ENCODE data around the gene NTM.

NTM gene

GRCh38 chr11:131499199-131499598 is 128.8 kb downstream of the NTM start:
- no peak for DNase-seq (ENCODE audit: low read depth)

- no peak for DNase-seq (ENCODE audit: low read depth)
Observed at GRCh38 chr11:131503017-131503416, 132.6 kb downstream of the NTM start.

GRCh38 chr11:131504199-131504949 is 134.0 kb downstream of the NTM start:
- DNase-seq (ENCODE audit: low read depth): no peak

GRCh38 chr11:131506348-131506747 is 135.9 kb downstream of the NTM start:
- DNase-seq (ENCODE audit: low read depth): no peak

- no peak for DNase-seq (ENCODE audit: low read depth)
Observed at GRCh38 chr11:131510662-131511061, 140.2 kb downstream of the NTM start.

GRCh38 chr11:131511794-131512193 is 141.4 kb downstream of the NTM start:
- no peak for DNase-seq (ENCODE audit: low read depth)

- DNase-seq (ENCODE audit: low read depth): no peak
Observed at GRCh38 chr11:131512228-131512627, 141.8 kb downstream of the NTM start.

- no peak for DNase-seq (ENCODE audit: low read depth)
Observed at GRCh38 chr11:131514062-131514461, 143.6 kb downstream of the NTM start.

- DNase-seq (ENCODE audit: low read depth): no peak
Observed at GRCh38 chr11:131518305-131518838, 148.0 kb downstream of the NTM start.

- DNase-seq (ENCODE audit: low read depth): no peak
Observed at GRCh38 chr11:131522851-131523250, 152.4 kb downstream of the NTM start.

- no peak for DNase-seq (ENCODE audit: low read depth)
Observed at GRCh38 chr11:131530407-131530806, 160.0 kb downstream of the NTM start.

GRCh38 chr11:131533149-131533548 is 162.7 kb downstream of the NTM start:
- DNase-seq (ENCODE audit: low read depth): no peak

- no peak for DNase-seq (ENCODE audit: low read depth)
Observed at GRCh38 chr11:131533998-131534397, 163.6 kb downstream of the NTM start.

GRCh38 chr11:131534611-131535010 is 164.2 kb downstream of the NTM start:
- no peak for DNase-seq (ENCODE audit: low read depth)

- no peak for DNase-seq (ENCODE audit: low read depth)
Observed at GRCh38 chr11:131536159-131536558, 165.7 kb downstream of the NTM start.

GRCh38 chr11:131537196-131537595 is 166.8 kb downstream of the NTM start:
- DNase-seq (ENCODE audit: low read depth): no peak

- DNase-seq (ENCODE audit: low read depth): no peak
Observed at GRCh38 chr11:131537748-131538147, 167.3 kb downstream of the NTM start.

GRCh38 chr11:131538322-131538721 is 167.9 kb downstream of the NTM start:
- DNase-seq (ENCODE audit: low read depth): no peak

- no peak for DNase-seq (ENCODE audit: low read depth)
Observed at GRCh38 chr11:131540676-131541075, 170.3 kb downstream of the NTM start.

- DNase-seq (ENCODE audit: low read depth): no peak
Observed at GRCh38 chr11:131543389-131544025, 173.1 kb downstream of the NTM start.

GRCh38 chr11:131544591-131544990 is 174.2 kb downstream of the NTM start:
- DNase-seq (ENCODE audit: low read depth): no peak

GRCh38 chr11:131546218-131546895 is 175.9 kb downstream of the NTM start:
- no peak for DNase-seq (ENCODE audit: low read depth)

GRCh38 chr11:131549099-131549498 is 178.7 kb downstream of the NTM start:
- DNase-seq (ENCODE audit: low read depth): no peak

Measured in T follicular helper cell (primary cell).